GM19239 (cell line): Measurements from ENCODE around the gene PIKFYVE.

ENCODE experiments used
- DNase-seq: peaks from one replicate; pipeline ENCODE4 v3.0.0; 2011; ENCODE audit warnings: low spot score; ENCODE audit not compliant: insufficient read length
- FAIRE-seq: peaks from 2 replicates; lab custom pipeline; 2011; peaks lifted over from hg19 to GRCh38; lab: Jason Lieb, UNC

The PIKFYVE gene

GRCh38 chr2:208294482-208295024 lies 28.5 kb downstream of the PIKFYVE start:
- no peak for DNase-seq
- peak; percentile 35 for FAIRE-seq

GRCh38 chr2:208295834-208296233 lies 29.8 kb downstream of the PIKFYVE start:
- DNase-seq (no peak), FAIRE-seq (no peak)

- DNase-seq (no peak), FAIRE-seq (no peak)
Observed at GRCh38 chr2:208296610-208297009, 30.6 kb downstream of the PIKFYVE start.

- DNase-seq (no peak), FAIRE-seq (no peak)
Observed at GRCh38 chr2:208297961-208298360, 31.9 kb downstream of the PIKFYVE start.

- FAIRE-seq: no peak
Observed at GRCh38 chr2:208300847-208301618, 35.0 kb downstream of the PIKFYVE start.

GRCh38 chr2:208304157-208304556 lies 38.1 kb downstream of the PIKFYVE start:
- FAIRE-seq (no peak), DNase-seq (no peak)

More at GRCh38 chr2:208300847-208301618, 35.0 kb downstream of the PIKFYVE start:
- DNase-seq: no peak

GRCh38 chr2:208304695-208305094 lies 38.6 kb downstream of the PIKFYVE start:
- no peak for DNase-seq
- FAIRE-seq: no peak

- FAIRE-seq (no peak), DNase-seq (no peak)
Observed at GRCh38 chr2:208306291-208306690, 40.2 kb downstream of the PIKFYVE start.

- DNase-seq: peak; percentile 9
- FAIRE-seq: peak; percentile 26
Observed at GRCh38 chr2:208311321-208311720, 45.3 kb downstream of the PIKFYVE start.

GRCh38 chr2:208311954-208312353 lies 45.9 kb downstream of the PIKFYVE start:
- FAIRE-seq: peak; percentile 55
- DNase-seq: no peak

- no peak for DNase-seq
- peak; percentile 97 for FAIRE-seq
Observed at GRCh38 chr2:208315081-208315788, 49.2 kb downstream of the PIKFYVE start.

- FAIRE-seq (peak; percentile 80), DNase-seq (no peak)
Observed at GRCh38 chr2:208318127-208318526, 52.1 kb downstream of the PIKFYVE start.

- FAIRE-seq (peak; percentile 92), DNase-seq (no peak)
Observed at GRCh38 chr2:208319391-208319790, 53.3 kb downstream of the PIKFYVE start.

GRCh38 chr2:208320686-208321085 lies 54.6 kb downstream of the PIKFYVE start:
- FAIRE-seq: peak; percentile 91
- DNase-seq: peak; percentile 24

GRCh38 chr2:208326016-208326415 lies 60.0 kb downstream of the PIKFYVE start:
- FAIRE-seq (no peak), DNase-seq (no peak)

GRCh38 chr2:208329485-208329884 lies 63.4 kb downstream of the PIKFYVE start:
- no peak for FAIRE-seq

GRCh38 chr2:208334230-208334629 lies 68.2 kb downstream of the PIKFYVE start:
- FAIRE-seq: no peak
- no peak for DNase-seq

More at GRCh38 chr2:208329485-208329884, 63.4 kb downstream of the PIKFYVE start:
- DNase-seq: no peak

- FAIRE-seq: no peak
- no peak for DNase-seq
Observed at GRCh38 chr2:208346756-208347155, 80.7 kb downstream of the PIKFYVE start.

GRCh38 chr2:208350610-208351009 lies 84.6 kb downstream of the PIKFYVE start:
- no peak for FAIRE-seq
- DNase-seq: no peak

GRCh38 chr2:208352644-208353567 lies 86.9 kb downstream of the PIKFYVE start:
- FAIRE-seq: no peak
- no peak for DNase-seq
